Endothelial cell (in vitro differentiated cells): Measurements from ENCODE around the gene STARD13. TPM values are rescaled to one million over a fixed set of nuclear protein-coding genes. Genes with fewer than 3 reads are reported as not detected.

Source experiments
- DNase-seq: peaks from one replicate; pipeline ENCODE4 v3.0.0; 2021; ENCODE audit warnings: low spot score
- H3K27ac Mint-ChIP-seq: one replicate; pipeline ENCODE4 v1.8.0; 2021; ENCODE audit warnings: mixed read lengths, inconsistent platforms; ENCODE audit not compliant: unreplicated experiment
- H3K27me3 Mint-ChIP-seq: one replicate; pipeline ENCODE4 v1.8.0; 2021; ENCODE audit warnings: mild to moderate bottlenecking, moderate library complexity, mixed read lengths, inconsistent platforms; ENCODE audit not compliant: unreplicated experiment
- H3K36me3 Mint-ChIP-seq: one replicate; pipeline ENCODE4 v1.8.0; 2021; ENCODE audit warnings: mild to moderate bottlenecking, low read depth, mixed read lengths, inconsistent platforms; ENCODE audit not compliant: unreplicated experiment
- H3K4me1 Mint-ChIP-seq: one replicate; pipeline ENCODE4 v1.8.0; 2021; ENCODE audit warnings: mild to moderate bottlenecking, mixed read lengths, inconsistent platforms; ENCODE audit not compliant: unreplicated experiment
- H3K4me3 Mint-ChIP-seq: one replicate; pipeline ENCODE4 v1.8.0; 2021; ENCODE audit warnings: mild to moderate bottlenecking, mixed read lengths, inconsistent platforms; ENCODE audit not compliant: unreplicated experiment
- H3K9me3 Mint-ChIP-seq: one replicate; pipeline ENCODE4 v1.8.0; 2021; ENCODE audit warnings: mixed read lengths, inconsistent platforms; ENCODE audit not compliant: unreplicated experiment
- CTCF ChIP-seq: fragments of 200-600 bp; sonication (generic); IDR thresholded peaks from one replicate; pipeline ENCODE4 v1.5.0; 2021; ENCODE audit warnings: antibody characterized with exemption; ENCODE audit not compliant: unreplicated experiment
- total RNA-seq: library from RNA; stranded (reverse); fragmentation: NEBNext Ultra II Directional; extraction: Animal tissue kit (Norgen Biotek cat#: 25700); gene quantifications from one replicate; pipeline ENCODE4 v1.2.1, GENCODE V29; 2021; ENCODE audit not compliant: unreplicated experiment

Gene STARD13
- total RNA-seq, 1 donor from 2014 or later, result 63.8 TPM

- DNase-seq, result no peak
- Mint-ChIP-seq H3K36me3 (peaks cover 19% of the 10 kb centered on the region), H3K4me3 (no peak overlapping the region), H3K4me1 (peaks cover 63% of the 10 kb centered on the region), H3K27ac (peak overlapping the region; percentile 97), H3K9me3 (peaks cover 5% of the 10 kb centered on the region), H3K27me3 (peaks cover 13% of the 10 kb centered on the region)
- TF ChIP-seq CTCF, result no peak
These were observed 80.3 kb downstream of the STARD13 start for GRCh38 chr13:33205224-33205623.

GRCh38 chr13:33204130-33204927, 81.2 kb downstream of the STARD13 start:
- peaks cover 62% of the 10 kb centered on the region for H3K4me1 Mint-ChIP-seq
- H3K27me3 Mint-ChIP-seq, result peaks cover 13% of the 10 kb centered on the region
- no peak for TF ChIP-seq CTCF
- H3K4me3 Mint-ChIP-seq, result peak overlapping the region; percentile 6
- DNase-seq, result no peak
- H3K27ac Mint-ChIP-seq, result peak overlapping the region; percentile 97
- peaks cover 25% of the 10 kb centered on the region for H3K36me3 Mint-ChIP-seq
- H3K9me3 Mint-ChIP-seq, result peaks cover 5% of the 10 kb centered on the region

- peaks cover 9% of the 10 kb centered on the region for H3K27me3 Mint-ChIP-seq
- H3K4me1 Mint-ChIP-seq, result peaks cover 57% of the 10 kb centered on the region
- no peak overlapping the region for H3K27ac Mint-ChIP-seq
- H3K9me3 Mint-ChIP-seq, result no peaks in the 10 kb centered on the region
- H3K36me3 Mint-ChIP-seq, result peaks cover 30% of the 10 kb centered on the region
- H3K4me3 Mint-ChIP-seq, result no peak overlapping the region
- TF ChIP-seq CTCF, result no peak
- no peak for DNase-seq
These were observed 82.8 kb downstream of the STARD13 start for GRCh38 chr13:33202644-33203169.

- no peaks in the 10 kb centered on the region for H3K9me3 Mint-ChIP-seq
- no peak overlapping the region for H3K4me3 Mint-ChIP-seq
- H3K27ac Mint-ChIP-seq, result no peak overlapping the region
- no peak for DNase-seq
- H3K27me3 Mint-ChIP-seq, result peaks cover 9% of the 10 kb centered on the region
- peaks cover 40% of the 10 kb centered on the region for H3K36me3 Mint-ChIP-seq
- H3K4me1 Mint-ChIP-seq, result peaks cover 57% of the 10 kb centered on the region
- TF ChIP-seq CTCF, result no peak
These were observed 83.9 kb downstream of the STARD13 start for GRCh38 chr13:33201659-33202058.

GRCh38 chr13:33199289-33199850, 86.2 kb downstream of the STARD13 start:
- Mint-ChIP-seq H3K4me3 (no peak overlapping the region), H3K4me1 (peaks cover 57% of the 10 kb centered on the region), H3K36me3 (peaks cover 39% of the 10 kb centered on the region), H3K9me3 (no peaks in the 10 kb centered on the region), H3K27me3 (peaks cover 4% of the 10 kb centered on the region), H3K27ac (peak overlapping the region; percentile 67)
- no peak for DNase-seq
- no peak for TF ChIP-seq CTCF
